GM04503 (cell line): Measurements from ENCODE around the gene POLN.

Experiments
- DNase-seq: peaks from one replicate; pipeline ENCODE4 v3.0.0-alpha.2; 2012; ENCODE audit warnings: low read depth

The POLN gene

GRCh38 chr4:2262145-2262943, 20.4 kb upstream of the POLN start:
- DNase-seq = peak; percentile 94

DNA sequence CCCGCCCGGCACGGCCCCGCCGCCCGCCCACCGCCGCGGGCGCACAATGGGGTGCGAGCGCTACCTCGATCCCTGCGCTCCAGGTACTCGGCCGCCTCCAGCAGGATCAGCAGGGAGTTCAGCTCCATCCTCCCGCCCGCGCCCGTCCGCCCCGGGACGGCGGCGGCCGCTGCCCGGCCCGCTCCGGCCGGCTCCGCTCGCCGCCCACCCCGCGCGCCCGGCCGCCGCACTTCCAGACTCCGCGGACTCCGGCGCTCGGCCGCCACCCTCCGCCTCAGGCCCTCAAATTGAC, 19.9 kb upstream of the POLN start, which contains the start of gene MXD4:
Gene MXD4 (minus strand): TSS at position 257 of the 292 bp plus-strand sequence. CDS start 129 bp downstream, at position 128.
- no peak for DNase-seq

- DNase-seq = no peak
Observed at GRCh38 chr4:2261110-2261852, 19.4 kb upstream of the POLN start.

GRCh38 chr4:2260344-2261109, 18.6 kb upstream of the POLN start:
- DNase-seq = no peak

DNA sequence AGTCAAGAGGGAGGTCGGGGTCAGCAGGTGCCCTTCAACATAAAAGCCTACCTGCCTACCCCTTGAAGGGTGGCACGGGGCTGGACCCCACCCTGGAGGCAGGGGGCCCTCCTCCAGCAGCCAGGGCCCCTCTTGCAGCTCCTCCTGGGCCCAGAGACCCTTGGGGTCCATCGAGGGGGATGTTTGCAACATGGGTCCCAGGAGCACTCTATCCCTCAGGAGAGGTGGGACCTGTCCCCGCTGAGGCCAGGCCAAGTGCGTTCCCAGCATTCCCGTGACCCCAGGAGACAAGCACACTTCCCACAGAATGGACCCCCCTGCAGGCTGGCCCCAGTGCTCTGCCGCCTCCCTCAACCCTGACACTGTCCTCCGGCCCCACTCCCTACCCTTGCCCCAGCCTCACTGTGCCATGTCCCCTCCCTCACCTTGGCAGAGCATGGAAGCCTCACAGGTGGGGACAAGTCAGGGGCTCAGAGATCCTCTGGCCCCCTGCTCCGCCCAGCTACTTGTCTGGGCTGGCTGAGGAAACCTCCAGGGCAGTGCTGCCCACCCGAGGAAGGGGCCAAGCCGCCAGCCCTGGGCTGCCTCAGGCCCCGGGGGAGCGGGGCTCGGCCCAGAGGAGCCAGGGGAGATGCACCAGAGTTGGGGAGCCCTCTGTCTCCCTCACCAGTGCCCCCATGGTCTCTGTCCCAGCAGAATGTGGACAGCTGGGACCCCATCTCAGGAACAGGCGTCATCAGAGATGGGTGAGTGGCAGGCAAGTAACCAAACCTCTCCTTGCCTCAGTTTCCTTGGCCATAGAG, 17.8 kb upstream of the POLN start:
- no peak for DNase-seq

DNA sequence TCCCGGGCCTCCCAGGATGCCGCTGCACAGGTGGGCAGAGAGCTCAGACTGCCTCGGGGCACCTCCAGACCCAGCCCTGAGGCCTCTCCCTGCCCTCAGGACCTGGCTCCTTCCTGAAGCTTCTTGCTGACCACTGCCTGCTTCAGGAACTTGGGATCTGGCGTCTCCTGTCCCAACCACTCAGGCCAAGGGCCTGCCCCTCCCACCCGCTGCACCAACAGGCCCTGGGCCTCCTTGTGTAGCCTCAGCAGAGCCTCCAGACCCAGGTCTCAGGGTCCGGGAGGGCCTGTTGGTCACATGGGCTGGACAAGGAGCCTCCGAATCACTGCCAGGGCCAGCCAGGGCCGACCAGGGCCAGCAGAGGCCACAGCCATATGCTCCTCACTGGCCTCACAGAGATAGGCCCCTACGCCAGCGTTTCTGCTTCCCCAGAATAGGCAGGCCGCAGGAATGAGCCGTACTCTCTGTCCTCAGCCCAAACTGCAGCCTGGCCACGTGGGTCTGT, 17.2 kb upstream of the POLN start:
- no peak for DNase-seq

- no peak for DNase-seq
Observed at GRCh38 chr4:2258091-2259035, 16.4 kb upstream of the POLN start.

GRCh38 chr4:2257361-2258081, 15.6 kb upstream of the POLN start:
- no peak for DNase-seq

- no peak for DNase-seq
Observed at GRCh38 chr4:2256781-2257191, 14.9 kb upstream of the POLN start.

DNA sequence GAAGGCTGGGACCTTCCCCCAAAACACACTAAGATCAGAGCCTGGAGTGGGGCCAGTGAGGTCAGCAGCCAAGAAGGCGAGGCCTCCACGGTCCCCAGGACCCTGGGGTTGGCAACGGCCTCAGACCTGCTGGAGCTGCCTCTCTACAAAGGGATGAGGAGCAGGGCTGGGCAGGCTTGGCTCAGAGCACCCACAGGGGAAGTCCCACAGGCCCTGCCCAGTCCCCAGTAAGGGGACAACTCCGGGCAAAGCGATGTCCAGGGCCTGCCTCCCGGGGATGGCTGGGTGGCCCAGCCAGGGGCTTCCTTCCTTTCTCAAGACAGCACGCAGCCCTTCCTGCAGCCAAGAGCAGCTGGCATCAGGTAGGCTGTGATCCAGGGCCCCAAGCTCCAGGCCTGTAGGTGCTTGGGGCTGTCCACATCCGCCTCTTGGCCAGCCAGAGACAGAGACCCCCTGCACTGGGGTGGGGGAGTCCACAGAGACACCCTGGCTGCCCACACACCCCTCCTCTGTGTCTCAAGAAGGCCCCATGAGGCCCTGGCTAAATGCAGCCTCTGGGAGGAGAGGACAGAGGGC, 14.3 kb upstream of the POLN start:
- no peak for DNase-seq

- no peak for DNase-seq
Observed at GRCh38 chr4:2255501-2256155, 13.7 kb upstream of the POLN start.

DNA sequence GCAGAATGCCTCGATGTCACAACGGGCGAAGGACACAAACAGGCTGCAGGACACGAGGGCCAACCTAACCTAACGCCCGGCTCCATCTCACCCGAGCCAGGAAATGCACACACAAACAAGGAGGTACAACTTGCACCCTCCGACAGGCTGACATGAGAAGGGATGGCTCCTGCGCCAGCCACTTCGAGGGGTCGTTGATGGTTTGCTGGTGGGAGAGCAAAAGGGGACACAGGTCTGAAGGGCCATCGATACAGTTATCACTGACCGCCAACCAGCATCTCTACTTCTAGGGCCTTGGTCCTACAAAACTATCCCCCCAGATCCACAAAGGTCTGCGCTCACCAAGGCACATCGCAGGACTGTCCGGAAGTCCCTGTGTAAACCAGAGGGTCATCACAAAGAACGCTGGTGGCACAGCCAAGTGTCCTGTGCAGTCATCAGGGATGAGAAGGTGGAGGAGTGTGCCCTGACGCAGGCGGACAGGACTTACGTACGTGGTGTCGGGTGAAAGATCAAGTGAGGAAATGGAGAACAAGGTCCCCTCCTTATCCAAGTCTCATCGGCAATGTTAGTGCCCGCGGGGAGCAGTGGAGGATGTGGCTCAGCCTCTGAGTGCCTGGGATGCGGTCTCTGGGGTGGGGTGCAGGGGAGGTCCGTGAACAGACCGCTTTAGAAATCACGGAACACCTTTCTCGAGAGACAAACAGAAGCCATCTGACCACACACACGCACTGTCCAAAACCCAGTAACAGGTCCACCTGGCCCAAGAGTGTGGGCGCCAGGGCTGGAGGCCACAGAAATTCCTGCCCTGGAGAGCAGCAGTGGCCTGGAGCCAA, 13.0 kb upstream of the POLN start:
- DNase-seq = no peak

- DNase-seq = no peak
Observed at GRCh38 chr4:2253160-2254084, 11.5 kb upstream of the POLN start.

DNA sequence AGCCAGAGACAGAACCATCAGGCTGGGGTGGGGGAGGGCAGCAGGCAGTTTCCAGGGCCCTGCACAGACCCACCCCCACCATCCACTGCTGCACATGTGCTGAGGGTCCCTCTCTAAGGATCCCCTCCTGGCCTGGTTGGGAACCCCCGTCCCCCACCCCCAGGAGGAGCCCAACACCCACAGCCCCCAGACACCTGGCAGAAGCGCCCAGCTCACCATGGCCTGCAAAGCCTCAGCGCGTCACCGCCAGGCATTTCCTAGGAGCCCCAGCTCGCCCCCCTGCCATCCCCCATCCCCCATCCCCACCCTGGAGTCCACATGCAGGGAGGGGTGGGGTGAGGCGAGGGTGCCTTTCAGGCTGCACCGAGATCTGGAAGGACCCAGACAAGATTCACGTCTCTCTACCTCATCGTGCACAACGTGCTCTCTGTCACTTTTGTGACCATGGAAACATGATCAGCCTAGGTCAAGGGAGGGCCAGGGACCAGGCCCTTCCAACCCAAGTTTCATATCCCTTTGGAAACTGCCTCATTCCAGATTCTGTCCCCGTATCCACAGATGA, 10.7 kb upstream of the POLN start:
- DNase-seq = no peak

DNA sequence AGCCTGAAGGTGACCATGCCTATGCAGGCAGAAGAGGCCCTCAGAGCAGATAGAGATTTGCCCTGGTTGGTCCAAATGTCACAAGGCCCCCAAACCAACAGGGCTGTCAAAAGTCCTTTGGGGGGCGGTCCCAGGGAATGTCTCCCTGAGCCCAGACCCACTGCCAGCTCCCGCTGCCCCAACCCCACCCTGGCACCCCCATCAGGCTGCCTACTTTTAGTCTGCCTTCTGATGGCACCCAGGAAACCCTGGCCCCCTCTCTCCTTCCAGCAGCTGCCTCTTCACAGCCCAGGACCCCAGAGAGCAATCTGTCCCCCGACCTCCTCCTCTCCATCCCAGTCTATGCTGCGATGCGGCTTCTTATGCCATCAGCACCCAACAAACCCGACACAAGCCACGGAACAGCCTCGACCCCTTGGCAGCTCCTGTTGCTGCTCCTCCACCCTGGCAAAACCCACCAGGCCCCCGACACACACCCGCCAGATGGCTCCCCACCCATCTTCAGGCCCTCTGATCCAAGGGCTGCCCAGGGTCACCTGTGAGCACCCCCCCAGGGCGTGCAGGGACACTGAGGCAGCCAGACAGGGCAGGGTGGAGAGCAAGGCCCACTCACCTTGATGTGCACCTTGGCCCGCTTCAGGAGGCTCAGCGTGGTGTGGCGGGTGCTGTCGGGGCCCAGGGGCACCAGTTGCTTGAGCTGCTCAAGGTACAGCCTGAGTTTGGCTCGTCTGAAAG, 10.0 kb upstream of the POLN start:
- no peak for DNase-seq
